ENCODE results near the gene PNO1. TPM values are rescaled to one million over a fixed set of nuclear protein-coding genes. Genes with fewer than 3 reads are reported as not detected.
A peak's percentile ranks its signal among the peaks of the same experiment; 100 is the strongest.

Gene PNO1
- total RNA-seq, 1 experiment from 2014 or later, result 35.0 TPM

- H3K4me3 Mint-ChIP-seq (ENCODE audit: unreplicated experiment), result peak overlapping the region; percentile 38
- peaks cover 4% of the 10 kb centered on the region for H3K36me3 Mint-ChIP-seq (ENCODE audit: insufficient read depth, unreplicated experiment)
- POLR2A ChIA-PET, result interaction anchor here (1.0 to 4.9 kb wide), 4 partner anchors 22 to 58 kb away, joined by 3 to 54 read pairs (median 8); partner anchors contain the start of genes PNO1 and PPP3R1
- H3K4me1 Mint-ChIP-seq (ENCODE audit: insufficient read depth, unreplicated experiment), result peaks cover 43% of the 10 kb centered on the region
- H3K9me3 Mint-ChIP-seq (ENCODE audit: unreplicated experiment), result no peaks in the 10 kb centered on the region
- DNase-seq (ENCODE audit: unreplicated experiment), result peak; percentile 65
- no TSS peak for BruUV-seq (replicated peaks)
- intact Hi-C loops (cut with micrococcal nuclease), result loop anchor here (5.0 kb wide), 1 partner anchor 37 kb away; the partner anchor contains the start of gene PNO1
- CTCF ChIA-PET, result interaction anchor here (1.5 kb wide), 1 partner anchor 8 kb away, joined by 3 read pairs; no protein-coding TSS in a partner anchor
- H3K27ac Mint-ChIP-seq (ENCODE audit: low read depth, unreplicated experiment), result peak overlapping the region; percentile 86
- H3K27me3 Mint-ChIP-seq (ENCODE audit: insufficient read depth, unreplicated experiment), result no peaks in the 10 kb centered on the region
- TF ChIP-seq CTCF (IDR thresholded peaks at IDR 0.05; ENCODE audit: unreplicated experiment), result no peak
These were observed 36.2 kb downstream of the PNO1 start for GRCh38 chr2:68193787-68194372.

GRCh38 chr2:68195096-68195495 lies 37.4 kb downstream of the PNO1 start:
- DNase-seq (ENCODE audit: unreplicated experiment), result no peak
- no peaks in the 10 kb centered on the region for H3K9me3 Mint-ChIP-seq (ENCODE audit: unreplicated experiment)
- ChIA-PET POLR2A (interaction anchor here (0.6 to 4.9 kb wide), 8 partner anchors 17 to 1636 kb away, joined by 3 to 54 read pairs (median 4); partner anchors contain the start of genes PNO1 and PPP3R1), CTCF (interaction anchor here (1.5 kb wide), 1 partner anchor 9 kb away, joined by 3 read pairs; no protein-coding TSS in a partner anchor)
- no peaks in the 10 kb centered on the region for H3K27me3 Mint-ChIP-seq (ENCODE audit: insufficient read depth, unreplicated experiment)
- intact Hi-C loops (cut with micrococcal nuclease), result no loop called here
- H3K27ac Mint-ChIP-seq (ENCODE audit: low read depth, unreplicated experiment), result peak overlapping the region; percentile 86
- peaks cover 4% of the 10 kb centered on the region for H3K36me3 Mint-ChIP-seq (ENCODE audit: insufficient read depth, unreplicated experiment)
- H3K4me3 Mint-ChIP-seq (ENCODE audit: unreplicated experiment), result no peak overlapping the region
- no TSS peak for BruUV-seq (replicated peaks)
- peaks cover 43% of the 10 kb centered on the region for H3K4me1 Mint-ChIP-seq (ENCODE audit: insufficient read depth, unreplicated experiment)
- TF ChIP-seq CTCF (IDR thresholded peaks at IDR 0.05; ENCODE audit: unreplicated experiment), result no peak

GRCh38 chr2:68196120-68196716 lies 38.5 kb downstream of the PNO1 start:
- CTCF ChIA-PET, result interaction anchor here (1.0 kb wide), 1 partner anchor 87 kb away, joined by 3 read pairs; no protein-coding TSS in a partner anchor
- intact Hi-C loops (cut with micrococcal nuclease), result no loop called here
- H3K4me1 Mint-ChIP-seq (ENCODE audit: insufficient read depth, unreplicated experiment), result peaks cover 35% of the 10 kb centered on the region
- H3K27me3 Mint-ChIP-seq (ENCODE audit: insufficient read depth, unreplicated experiment), result no peaks in the 10 kb centered on the region
- POLR2A ChIA-PET, result interaction anchor here (0.9 to 2.3 kb wide), 5 partner anchors 10 to 57 kb away, joined by 3 to 9 read pairs (median 4); no protein-coding TSS in a partner anchor
- no peak overlapping the region for H3K4me3 Mint-ChIP-seq (ENCODE audit: unreplicated experiment)
- no peak for DNase-seq (ENCODE audit: unreplicated experiment)
- no TSS peak for BruUV-seq (replicated peaks)
- peak overlapping the region; percentile 86 for H3K27ac Mint-ChIP-seq (ENCODE audit: low read depth, unreplicated experiment)
- H3K36me3 Mint-ChIP-seq (ENCODE audit: insufficient read depth, unreplicated experiment), result peaks cover 7% of the 10 kb centered on the region
- no peaks in the 10 kb centered on the region for H3K9me3 Mint-ChIP-seq (ENCODE audit: unreplicated experiment)
- no peak for TF ChIP-seq CTCF (IDR thresholded peaks at IDR 0.05; ENCODE audit: unreplicated experiment)

GRCh38 chr2:68200157-68200787 lies 42.6 kb downstream of the PNO1 start:
- H3K36me3 Mint-ChIP-seq (ENCODE audit: insufficient read depth, unreplicated experiment), result peaks cover 24% of the 10 kb centered on the region
- no peak for TF ChIP-seq CTCF (IDR thresholded peaks at IDR 0.05; ENCODE audit: unreplicated experiment)
- POLR2A ChIA-PET, result interaction anchor here (0.6 to 1.2 kb wide), 2 partner anchors 53 to 138 kb away, joined by 3 to 4 read pairs; partner anchors contain the start of gene C1D
- H3K4me3 Mint-ChIP-seq (ENCODE audit: unreplicated experiment), result no peak overlapping the region
- intact Hi-C loops (cut with micrococcal nuclease), result no loop called here
- no peaks in the 10 kb centered on the region for H3K9me3 Mint-ChIP-seq (ENCODE audit: unreplicated experiment)
- CTCF ChIA-PET, result interaction anchor here (1.2 kb wide), 1 partner anchor 23 kb away, joined by 3 read pairs; no protein-coding TSS in a partner anchor
- H3K27me3 Mint-ChIP-seq (ENCODE audit: insufficient read depth, unreplicated experiment), result no peaks in the 10 kb centered on the region
- peaks cover 5% of the 10 kb centered on the region for H3K4me1 Mint-ChIP-seq (ENCODE audit: insufficient read depth, unreplicated experiment)
- no peak overlapping the region for H3K27ac Mint-ChIP-seq (ENCODE audit: low read depth, unreplicated experiment)
- DNase-seq (ENCODE audit: unreplicated experiment), result no peak
- no TSS peak for BruUV-seq (replicated peaks)

Data from MCF 10A (cell line).